NOMO-1 (cell line): Measurements from ENCODE around the gene GRB7.
"Not testable (repeated sequence)": the region's sequence is repeated elsewhere in the genome, so short reads cannot be mapped to it uniquely, and the experiment has no call there.

Source experiments
- DNase-seq, 2 experiments: peaks; one replicate each; lab custom pipeline; 2025; ENCODE audit not compliant: unreplicated experiment in 2 of 2; lab: John Stamatoyannopoulos, UW

GRB7 gene

GRCh38 chr17:39709319-39709997, 28.3 kb upstream of the GRB7 start:
- DNase-seq, result no peak

GRCh38 chr17:39709998-39710964, 27.5 kb upstream of the GRB7 start:
- DNase-seq, result no peak

DNA sequence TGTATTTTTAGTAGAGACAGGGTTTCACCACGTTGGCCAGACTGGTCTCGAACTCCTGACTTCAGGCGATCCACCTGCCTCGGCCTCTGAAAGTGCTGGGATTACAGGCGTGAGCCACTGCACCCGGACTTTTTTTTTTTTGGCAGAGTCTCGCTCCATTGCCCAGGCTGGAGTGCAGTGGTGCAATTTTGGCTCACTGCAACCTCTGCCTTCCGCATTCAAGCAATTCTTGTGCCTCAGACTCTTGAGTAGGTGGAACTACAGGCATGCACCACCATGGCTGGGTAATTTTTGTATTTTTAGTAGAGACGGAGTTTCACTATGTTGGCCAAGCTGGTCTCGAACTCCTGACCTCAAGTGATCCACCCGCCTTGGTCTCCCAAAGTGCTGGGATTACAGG, 26.7 kb upstream of the GRB7 start:
- not testable (repeated sequence) for DNase-seq

- no peak for DNase-seq
Measured at GRCh38 chr17:39711851-39712250, 25.9 kb upstream of the GRB7 start.

DNA sequence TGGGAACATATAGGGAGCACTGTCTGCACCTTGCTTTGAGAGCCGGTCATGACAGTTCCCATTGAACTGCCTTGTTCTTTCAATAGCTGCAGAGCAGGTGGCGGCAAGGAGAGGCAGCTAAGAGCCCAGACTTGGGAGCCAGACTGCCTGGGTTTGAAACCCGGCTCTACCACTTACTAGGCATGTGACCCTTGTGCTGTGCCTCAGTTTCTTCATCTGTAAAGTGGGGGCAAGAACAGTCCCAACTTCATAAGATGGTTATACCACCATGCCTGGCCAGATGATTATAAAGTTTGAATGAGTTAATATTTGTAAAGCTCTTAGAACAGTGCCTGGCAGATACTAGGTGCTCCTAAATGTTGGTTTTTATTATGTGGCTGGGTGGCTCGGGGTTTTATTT, 23.5 kb upstream of the GRB7 start:
- DNase-seq, result no peak

GRCh38 chr17:39715375-39716072, 22.2 kb upstream of the GRB7 start:
- DNase-seq, result no peak

GRCh38 chr17:39716073-39716818, 21.5 kb upstream of the GRB7 start:
- no peak for DNase-seq

- no peak for DNase-seq
Measured at GRCh38 chr17:39716879-39717536, 20.7 kb upstream of the GRB7 start.

GRCh38 chr17:39717660-39718059, 20.1 kb upstream of the GRB7 start:
- no peak for DNase-seq

GRCh38 chr17:39719563-39720355, 18.0 kb upstream of the GRB7 start:
- no peak for DNase-seq

- DNase-seq, result no peak
Measured at GRCh38 chr17:39722104-39722503, 15.6 kb upstream of the GRB7 start.

DNA sequence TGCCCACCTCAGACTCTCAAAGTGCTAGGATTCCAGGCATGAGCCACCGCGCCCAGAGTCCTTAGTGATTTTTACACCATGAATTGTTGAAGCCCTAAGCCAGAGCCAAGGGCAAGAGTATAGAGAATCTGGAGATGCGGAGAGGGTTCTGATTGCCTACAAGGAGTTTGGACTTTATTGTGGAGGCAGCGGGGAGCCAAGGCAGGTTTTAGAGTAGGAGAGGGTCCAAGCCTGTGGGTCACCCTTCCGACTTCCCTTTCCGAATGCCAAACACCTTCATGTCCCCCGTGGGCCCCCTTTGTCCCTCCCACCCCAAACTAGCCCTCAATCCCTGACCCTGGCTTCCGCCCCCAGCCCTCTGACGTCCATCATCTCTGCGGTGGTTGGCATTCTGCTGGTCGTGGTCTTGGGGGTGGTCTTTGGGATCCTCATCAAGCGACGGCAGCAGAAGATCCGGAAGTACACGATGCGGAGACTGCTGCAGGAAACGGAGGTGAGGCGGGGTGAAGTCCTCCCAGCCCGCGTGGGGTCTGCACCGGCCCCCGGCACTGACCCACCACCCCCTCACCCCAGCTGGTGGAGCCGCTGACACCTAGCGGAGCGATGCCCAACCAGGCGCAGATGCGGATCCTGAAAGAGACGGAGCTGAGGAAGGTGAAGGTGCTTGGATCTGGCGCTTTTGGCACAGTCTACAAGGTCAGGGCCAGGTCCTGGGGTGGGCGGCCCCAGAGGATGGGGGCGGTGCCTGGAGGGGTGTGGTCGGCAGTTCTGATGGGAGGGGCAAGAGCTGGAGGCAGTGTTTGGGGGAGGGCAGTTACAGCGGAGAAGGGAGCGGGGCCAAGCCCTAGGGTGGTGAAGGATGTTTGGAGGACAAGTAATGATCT, 14.5 kb upstream of the GRB7 start:
- DNase-seq, result no peak

DNA sequence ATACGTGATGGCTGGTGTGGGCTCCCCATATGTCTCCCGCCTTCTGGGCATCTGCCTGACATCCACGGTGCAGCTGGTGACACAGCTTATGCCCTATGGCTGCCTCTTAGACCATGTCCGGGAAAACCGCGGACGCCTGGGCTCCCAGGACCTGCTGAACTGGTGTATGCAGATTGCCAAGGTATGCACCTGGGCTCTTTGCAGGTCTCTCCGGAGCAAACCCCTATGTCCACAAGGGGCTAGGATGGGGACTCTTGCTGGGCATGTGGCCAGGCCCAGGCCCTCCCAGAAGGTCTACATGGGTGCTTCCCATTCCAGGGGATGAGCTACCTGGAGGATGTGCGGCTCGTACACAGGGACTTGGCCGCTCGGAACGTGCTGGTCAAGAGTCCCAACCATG, 13.0 kb upstream of the GRB7 start:
- DNase-seq, result no peak

DNA sequence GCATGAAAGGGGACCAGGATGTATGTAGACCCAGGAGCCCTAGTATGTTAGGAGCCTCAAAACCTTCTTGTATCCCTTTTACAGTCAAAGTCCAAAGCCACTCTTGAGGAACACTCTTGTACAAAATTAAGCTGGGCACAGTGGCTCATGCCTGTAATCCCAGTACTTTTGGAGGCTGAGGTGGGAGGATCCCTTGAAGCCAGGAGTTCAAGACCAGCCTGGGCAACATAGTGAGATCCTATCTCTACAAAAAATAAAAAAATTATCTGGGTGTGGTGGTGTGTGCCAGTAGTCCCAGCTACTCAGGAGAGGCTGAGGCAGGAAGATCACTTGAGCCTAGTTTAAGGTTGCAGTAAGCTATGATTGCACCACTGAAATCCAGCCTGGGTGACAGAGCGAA, 11.8 kb upstream of the GRB7 start:
- not testable (repeated sequence) for DNase-seq

DNA sequence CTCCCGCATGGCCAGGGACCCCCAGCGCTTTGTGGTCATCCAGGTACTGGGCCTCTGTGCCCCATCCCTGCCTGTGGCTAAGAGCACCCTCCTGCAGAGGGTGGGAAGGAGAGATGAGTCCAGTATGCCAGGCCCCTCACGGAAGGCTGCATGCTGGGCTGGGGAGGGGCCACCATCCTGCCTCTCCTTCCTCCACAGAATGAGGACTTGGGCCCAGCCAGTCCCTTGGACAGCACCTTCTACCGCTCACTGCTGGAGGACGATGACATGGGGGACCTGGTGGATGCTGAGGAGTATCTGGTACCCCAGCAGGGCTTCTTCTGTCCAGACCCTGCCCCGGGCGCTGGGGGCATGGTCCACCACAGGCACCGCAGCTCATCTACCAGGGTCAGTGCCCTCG, 11.1 kb upstream of the GRB7 start:
- DNase-seq, result no peak

DNA sequence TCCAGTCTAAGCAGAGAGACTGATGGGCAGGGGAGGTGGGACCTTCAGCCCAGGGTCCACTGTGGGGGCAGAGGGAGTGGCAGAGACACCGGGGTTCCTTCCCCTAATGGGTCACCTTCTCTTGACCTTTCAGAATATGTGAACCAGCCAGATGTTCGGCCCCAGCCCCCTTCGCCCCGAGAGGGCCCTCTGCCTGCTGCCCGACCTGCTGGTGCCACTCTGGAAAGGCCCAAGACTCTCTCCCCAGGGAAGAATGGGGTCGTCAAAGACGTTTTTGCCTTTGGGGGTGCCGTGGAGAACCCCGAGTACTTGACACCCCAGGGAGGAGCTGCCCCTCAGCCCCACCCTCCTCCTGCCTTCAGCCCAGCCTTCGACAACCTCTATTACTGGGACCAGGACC, 10.2 kb upstream of the GRB7 start:
- no peak for DNase-seq

DNA sequence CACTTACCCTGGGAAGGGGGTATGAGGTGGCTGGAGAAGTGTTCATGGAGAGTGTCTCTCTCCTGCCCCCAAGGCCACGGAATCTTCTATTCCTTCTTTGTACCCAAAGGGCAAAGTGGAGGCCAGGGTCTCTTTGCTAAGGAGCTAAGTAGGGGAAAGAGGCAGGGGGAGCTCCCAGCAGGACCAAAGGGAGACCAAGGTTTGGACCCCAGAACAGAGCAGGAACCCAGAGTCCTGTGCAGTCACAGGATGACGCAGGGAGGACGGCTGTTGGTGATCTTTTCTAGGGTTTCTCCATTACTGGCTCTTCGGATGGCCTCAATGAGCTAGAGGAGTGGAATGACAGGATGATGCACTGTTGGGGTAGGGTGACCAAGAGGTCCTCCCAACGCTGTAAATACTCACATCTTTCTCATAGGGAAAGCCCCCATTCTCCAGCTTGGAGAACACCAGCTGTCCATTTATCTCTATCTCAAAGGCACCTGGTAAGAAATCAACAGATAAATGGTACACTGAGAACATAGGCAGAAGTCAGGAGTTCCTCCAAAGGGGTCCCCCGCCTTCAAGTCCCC, 8.4 kb upstream of the GRB7 start:
- DNase-seq, result no peak
